Activated naive CD4-positive, alpha-beta T cell treated with anti-CD3 and anti-CD28 coated beads for 36 hours (primary cell): ENCODE measurements around the gene ANKMY1. TPM values are rescaled to one million over a fixed set of nuclear protein-coding genes. Genes with fewer than 3 reads are reported as not detected.
"Not testable (repeated sequence)": the region's sequence is repeated elsewhere in the genome, so short reads cannot be mapped to it uniquely, and the experiment has no call there.

Experiments used
- CTCF ChIA-PET: fragments of 350-600 bp; sonication (Branson Sonifier 250); formaldehyde crosslinking; loops from one replicate; lab custom pipeline; 2021; ENCODE audit warnings: antibody characterized with exemption; lab: Charles Lee
- DNase-seq: peaks from one replicate; pipeline ENCODE4 v3.0.0-alpha.2; 2020
- H3K27ac Mint-ChIP-seq: one replicate; pipeline ENCODE4 v1.8.0; 2021; ENCODE audit warnings: mild to moderate bottlenecking, mixed read lengths
- H3K27me3 Mint-ChIP-seq: one replicate; pipeline ENCODE4 v1.8.0; 2021; ENCODE audit warnings: low read depth, mixed read lengths
- H3K36me3 Mint-ChIP-seq: one replicate; pipeline ENCODE4 v1.8.0; 2021; ENCODE audit warnings: low read depth, mixed read lengths
- H3K4me1 Mint-ChIP-seq: one replicate; pipeline ENCODE4 v1.8.0; 2021; ENCODE audit warnings: low read depth, mixed read lengths
- H3K4me3 Mint-ChIP-seq: one replicate; pipeline ENCODE4 v1.8.0; 2021; ENCODE audit warnings: mild to moderate bottlenecking, moderate library complexity, mixed read lengths
- H3K9me3 Mint-ChIP-seq: one replicate; pipeline ENCODE4 v1.8.0; 2021; ENCODE audit warnings: mixed read lengths
- intact Hi-C: fragments of 100-400 bp; cut with micrococcal nuclease; formaldehyde crosslinking; loops from one replicate; pipeline ENCODE4 v1.15.1; 2023
- total RNA-seq, 2 experiments: library from RNA; stranded (reverse); gene quantifications; one replicate each; pipeline ENCODE4 v1.2.3, GENCODE V29; 2021

The ANKMY1 gene
- total RNA-seq, 2 experiments from 2014 or later = 17.0 to 17.4 TPM

DNA sequence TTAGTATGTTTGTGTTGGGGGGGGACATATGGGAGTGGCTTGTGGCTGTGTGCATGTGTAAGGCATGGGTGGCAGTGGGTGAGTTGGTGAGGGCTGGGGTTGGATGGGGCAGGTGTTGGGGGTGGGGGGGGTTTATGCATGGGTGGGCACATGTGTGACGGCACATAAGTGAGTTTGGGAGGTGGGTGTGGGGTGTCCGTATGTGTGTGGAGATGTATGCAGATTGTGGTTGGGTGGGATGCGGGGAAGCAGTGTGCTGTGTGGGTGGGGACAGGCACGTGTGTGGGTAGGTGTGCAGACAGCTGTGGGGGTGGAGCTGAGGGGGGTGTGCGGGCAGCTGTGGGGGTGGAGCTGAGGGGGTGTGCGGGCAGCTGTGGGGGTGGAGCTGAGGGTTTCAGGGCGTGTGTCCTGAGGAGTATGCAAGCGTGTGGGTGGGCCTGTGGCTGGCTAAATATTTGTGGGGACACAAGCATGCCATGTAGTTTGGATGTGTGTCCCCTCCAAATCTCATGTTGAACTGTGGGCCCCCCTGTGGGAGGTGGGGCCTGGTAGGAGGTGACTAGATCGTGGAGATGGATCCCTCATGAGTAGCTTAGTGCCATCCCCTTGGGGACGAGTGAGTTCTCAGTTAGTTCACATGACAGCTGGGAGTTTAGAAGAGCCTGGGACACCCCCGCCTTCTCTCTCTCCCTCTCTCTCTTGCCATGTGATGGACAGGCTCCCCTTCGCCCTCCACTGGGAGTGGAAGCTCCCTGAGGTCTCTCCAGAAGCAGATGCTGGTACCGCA, 59.4 kb downstream of the ANKMY1 start:
- CTCF ChIA-PET = no interaction called here

DNA sequence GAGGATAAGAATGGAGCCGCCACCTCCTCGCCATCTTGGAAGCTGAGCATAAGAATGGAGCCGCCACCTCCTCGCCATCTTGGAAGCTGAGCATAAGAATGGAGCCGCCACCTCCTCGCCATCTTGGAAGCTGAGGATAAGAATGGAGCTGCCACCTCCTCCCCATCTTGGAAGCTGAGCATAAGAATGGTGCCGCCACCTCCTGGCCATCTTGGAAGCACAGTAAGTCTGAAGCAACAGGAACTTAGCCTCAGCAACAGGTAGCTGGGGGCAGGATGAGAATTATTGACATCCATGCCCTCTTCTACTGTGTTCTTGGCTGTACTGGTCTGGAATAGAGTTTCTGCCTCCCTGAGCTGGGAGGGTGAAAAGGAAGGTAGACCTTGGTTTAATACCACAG, 60.7 kb downstream of the ANKMY1 start:
- intact Hi-C loops, DNase-seq, H3K4me3 Mint-ChIP-seq, H3K27me3 Mint-ChIP-seq, H3K27ac Mint-ChIP-seq, H3K4me1 Mint-ChIP-seq: not testable (repeated sequence)
- Mint-ChIP-seq H3K36me3 (peaks cover 50% of the 10 kb centered on the region), H3K9me3 (peaks cover 10% of the 10 kb centered on the region)
- CTCF ChIA-PET = interaction anchor here (1.1 to 1.6 kb wide), 2 partner anchors 17 to 20 kb away, joined by 3 to 6 read pairs; no protein-coding TSS in a partner anchor

More for the DNA sequence above, 59.4 kb downstream of the ANKMY1 start:
- peaks cover 6% of the 10 kb centered on the region for H3K9me3 Mint-ChIP-seq
- no peak overlapping the region for H3K27ac Mint-ChIP-seq
- no peak overlapping the region for H3K4me3 Mint-ChIP-seq
- no peaks in the 10 kb centered on the region for H3K4me1 Mint-ChIP-seq
- H3K36me3 Mint-ChIP-seq = peaks cover 46% of the 10 kb centered on the region
- no peak for DNase-seq
- intact Hi-C loops = no loop called here
- no peaks in the 10 kb centered on the region for H3K27me3 Mint-ChIP-seq

- H3K27ac Mint-ChIP-seq, H3K4me1 Mint-ChIP-seq, CTCF ChIA-PET, DNase-seq, H3K27me3 Mint-ChIP-seq, intact Hi-C loops, H3K4me3 Mint-ChIP-seq: not testable (repeated sequence)
- Mint-ChIP-seq H3K36me3 (peaks cover 53% of the 10 kb centered on the region), H3K9me3 (peaks cover 26% of the 10 kb centered on the region)
These were observed 62.8 kb downstream of the ANKMY1 start for GRCh38 chr2:240494942-240495341.

DNA sequence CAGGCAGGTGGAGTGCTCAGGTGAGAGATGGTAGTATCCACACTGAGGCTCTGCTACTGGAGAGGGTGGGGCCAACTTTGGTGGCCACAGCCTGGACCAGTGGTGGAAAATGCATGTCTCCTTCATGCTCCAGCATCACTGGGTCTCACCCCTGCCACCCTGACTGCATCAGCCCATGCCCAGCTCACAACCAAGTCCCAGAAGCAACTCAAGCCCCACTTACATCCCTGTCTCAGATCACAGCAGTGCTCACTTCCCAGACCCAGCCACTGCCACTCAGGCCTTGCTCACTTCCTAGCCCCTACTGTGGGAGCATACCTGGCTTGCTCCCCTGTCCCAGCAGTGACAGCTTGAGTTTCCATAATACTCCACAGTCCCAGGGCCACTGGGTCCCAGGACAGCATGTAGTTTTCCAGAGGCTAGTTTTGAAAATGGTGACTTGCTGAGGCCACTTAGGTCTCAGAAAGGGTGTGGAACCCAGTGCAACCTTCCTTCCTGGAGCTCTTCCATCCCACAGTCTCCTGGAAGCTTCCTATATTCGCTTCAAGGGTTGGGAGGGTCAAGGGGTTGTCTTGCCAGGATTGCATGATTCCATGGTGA, 63.5 kb downstream of the ANKMY1 start:
- intact Hi-C loops = no loop called here
- Mint-ChIP-seq H3K9me3 (peaks cover 32% of the 10 kb centered on the region), H3K27ac (no peak overlapping the region), H3K4me3 (no peak overlapping the region), H3K27me3 (no peaks in the 10 kb centered on the region), H3K36me3 (peaks cover 57% of the 10 kb centered on the region), H3K4me1 (no peaks in the 10 kb centered on the region)
- no peak for DNase-seq
- CTCF ChIA-PET = no interaction called here

DNA sequence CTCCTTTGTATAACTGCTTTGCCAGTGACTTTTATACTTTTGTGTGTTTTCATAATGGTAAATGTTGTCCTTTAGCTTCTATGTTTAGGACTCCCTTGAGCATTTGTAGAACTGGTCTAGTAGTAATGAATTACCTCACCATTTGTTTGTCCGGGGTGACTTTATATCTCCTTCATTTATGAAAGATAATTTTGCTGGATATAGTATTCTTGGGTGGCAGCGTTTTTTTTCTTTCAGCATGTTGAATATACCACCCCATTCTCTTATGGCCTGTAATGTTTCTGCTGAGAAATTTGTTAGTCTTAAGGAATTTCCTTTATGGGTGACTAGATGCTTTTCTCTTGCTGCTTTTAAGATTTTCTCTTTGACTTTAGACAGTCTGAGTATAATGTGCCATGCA, 66.3 kb downstream of the ANKMY1 start:
- CTCF ChIA-PET = no interaction called here
- intact Hi-C loops = no loop called here
- H3K4me1 Mint-ChIP-seq = no peaks in the 10 kb centered on the region
- no peak overlapping the region for H3K4me3 Mint-ChIP-seq
- no peaks in the 10 kb centered on the region for H3K27me3 Mint-ChIP-seq
- DNase-seq = no peak
- no peak overlapping the region for H3K27ac Mint-ChIP-seq
- peaks cover 54% of the 10 kb centered on the region for H3K9me3 Mint-ChIP-seq
- H3K36me3 Mint-ChIP-seq = peaks cover 39% of the 10 kb centered on the region

GRCh38 chr2:240482141-240482540, 75.6 kb downstream of the ANKMY1 start:
- Mint-ChIP-seq H3K9me3 (peaks cover 8% of the 10 kb centered on the region), H3K4me3 (no peak overlapping the region), H3K36me3 (peaks cover 10% of the 10 kb centered on the region), H3K27ac (no peak overlapping the region), H3K4me1 (no peaks in the 10 kb centered on the region), H3K27me3 (no peaks in the 10 kb centered on the region)
- CTCF ChIA-PET = no interaction called here
- DNase-seq = no peak
- intact Hi-C loops = no loop called here

GRCh38 chr2:240481720-240482119, 76.1 kb downstream of the ANKMY1 start:
- intact Hi-C loops = no loop called here
- Mint-ChIP-seq H3K27me3 (no peaks in the 10 kb centered on the region), H3K4me1 (no peaks in the 10 kb centered on the region), H3K4me3 (no peak overlapping the region), H3K36me3 (peaks cover 8% of the 10 kb centered on the region), H3K9me3 (peaks cover 6% of the 10 kb centered on the region), H3K27ac (no peak overlapping the region)
- DNase-seq = no peak
- CTCF ChIA-PET = no interaction called here

- Mint-ChIP-seq H3K4me3 (no peak overlapping the region), H3K36me3 (peaks cover 12% of the 10 kb centered on the region), H3K27me3 (no peaks in the 10 kb centered on the region), H3K27ac (no peak overlapping the region), H3K4me1 (no peaks in the 10 kb centered on the region), H3K9me3 (peaks cover 8% of the 10 kb centered on the region)
- no peak for DNase-seq
- CTCF ChIA-PET = no interaction called here
- intact Hi-C loops = no loop called here
These were observed 76.8 kb downstream of the ANKMY1 start for GRCh38 chr2:240480834-240481623.

GRCh38 chr2:240479111-240479501, 78.7 kb downstream of the ANKMY1 start:
- DNase-seq = no peak
- Mint-ChIP-seq H3K27me3 (no peaks in the 10 kb centered on the region), H3K4me1 (no peaks in the 10 kb centered on the region), H3K4me3 (no peak overlapping the region), H3K9me3 (peaks cover 10% of the 10 kb centered on the region), H3K36me3 (peaks cover 11% of the 10 kb centered on the region), H3K27ac (no peak overlapping the region)
- intact Hi-C loops = no loop called here
- CTCF ChIA-PET = interaction anchor here (0.6 kb wide), 1 partner anchor 8 kb away, joined by 3 read pairs; no protein-coding TSS in a partner anchor

DNA sequence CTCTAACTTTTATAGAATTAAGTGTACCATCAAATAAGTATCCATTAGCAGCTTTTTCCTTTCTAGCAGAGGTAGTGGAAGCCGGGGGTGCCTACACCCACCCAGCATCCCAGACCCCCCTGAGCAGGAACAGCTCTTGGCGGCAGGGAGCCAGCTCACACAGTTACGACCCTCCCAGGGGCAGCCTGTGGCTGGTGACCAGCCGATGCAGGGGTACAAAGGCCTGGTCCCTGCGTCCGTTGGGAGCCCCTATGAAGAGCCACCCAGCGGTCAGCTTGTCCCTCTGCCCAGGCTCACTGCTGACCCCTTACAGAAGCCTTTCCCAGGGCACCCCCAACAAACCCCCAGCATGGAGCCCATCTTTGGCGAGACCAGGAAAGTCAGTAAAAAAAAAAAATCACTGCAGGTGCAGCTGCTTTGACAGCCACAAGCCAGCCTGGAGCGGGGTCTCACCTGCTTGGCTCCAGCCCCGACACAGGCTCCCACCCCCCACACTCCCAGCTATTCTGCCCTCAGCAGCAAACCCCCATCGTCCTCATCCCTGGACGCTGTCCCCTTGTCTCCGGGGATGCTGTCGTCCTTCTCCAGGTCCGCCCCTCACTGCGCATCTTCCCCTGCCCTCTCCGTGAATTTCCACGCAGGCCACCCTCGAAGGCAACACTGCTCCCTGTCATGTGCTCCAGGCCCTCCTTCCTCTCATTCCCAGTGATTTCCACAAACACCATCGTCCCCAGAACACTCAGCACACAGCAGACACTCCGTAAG, 79.3 kb downstream of the ANKMY1 start:
- Mint-ChIP-seq H3K9me3 (peaks cover 14% of the 10 kb centered on the region), H3K4me3 (no peak overlapping the region), H3K27ac (no peak overlapping the region), H3K27me3 (no peaks in the 10 kb centered on the region), H3K4me1 (no peaks in the 10 kb centered on the region), H3K36me3 (peaks cover 12% of the 10 kb centered on the region)
- CTCF ChIA-PET = no interaction called here
- intact Hi-C loops = no loop called here
- DNase-seq = no peak

DNA sequence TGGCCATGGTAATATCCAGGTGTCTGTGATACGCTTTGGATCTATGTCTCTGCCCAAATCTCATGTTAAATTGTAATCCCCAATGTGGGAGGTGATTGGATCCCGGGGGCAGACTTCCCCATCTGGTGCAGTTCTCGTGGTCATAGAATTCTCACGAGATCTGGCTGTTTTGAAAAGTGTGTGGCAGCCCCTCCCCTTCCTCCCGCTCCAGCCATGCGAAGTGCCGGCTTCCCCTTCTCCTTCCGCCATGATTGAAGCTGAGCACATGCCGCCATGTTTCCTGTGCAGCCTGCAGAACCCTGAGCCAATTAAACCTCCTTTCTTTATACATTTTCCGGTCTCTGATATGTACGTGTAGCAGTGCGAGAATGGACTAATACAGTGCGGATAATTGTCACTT, 79.9 kb downstream of the ANKMY1 start:
- CTCF ChIA-PET = interaction anchor here (1.3 kb wide), 1 partner anchor 19 kb away, joined by 3 read pairs; no protein-coding TSS in a partner anchor
- Mint-ChIP-seq H3K27me3 (no peaks in the 10 kb centered on the region), H3K4me1 (no peaks in the 10 kb centered on the region), H3K4me3 (no peak overlapping the region), H3K27ac (no peak overlapping the region), H3K36me3 (peaks cover 14% of the 10 kb centered on the region), H3K9me3 (peaks cover 20% of the 10 kb centered on the region)
- intact Hi-C loops = no loop called here
- no peak for DNase-seq

GRCh38 chr2:240473211-240473610, 84.6 kb downstream of the ANKMY1 start:
- H3K9me3 Mint-ChIP-seq = peaks cover 21% of the 10 kb centered on the region
- no peak overlapping the region for H3K27ac Mint-ChIP-seq
- H3K4me1 Mint-ChIP-seq = no peaks in the 10 kb centered on the region
- intact Hi-C loops = no loop called here
- peaks cover 19% of the 10 kb centered on the region for H3K36me3 Mint-ChIP-seq
- CTCF ChIA-PET = no interaction called here
- no peak for DNase-seq
- no peaks in the 10 kb centered on the region for H3K27me3 Mint-ChIP-seq
- no peak overlapping the region for H3K4me3 Mint-ChIP-seq
